HEK293 (cell line): ENCODE measurements around the gene SHISA6.

Experiments
- CTCF ChIP-seq: fragments of 450-650 bp; formaldehyde crosslinking; IDR thresholded peaks from 2 replicates; pipeline ENCODE4 v1.5.1; 2016; ENCODE audit warnings: missing biosample characterization, missing genetic modification characterization
- ELK4 ChIP-seq: IDR thresholded peaks from 2 replicates; pipeline ENCODE4 v1.6.1; 2011; ENCODE audit warnings: mild to moderate bottlenecking, low read depth, low read length, borderline replicate concordance
- KLF1 ChIP-seq: fragments of 450-650 bp; formaldehyde crosslinking; IDR thresholded peaks from 2 replicates; pipeline ENCODE4 v1.5.1; 2016; ENCODE audit warnings: missing biosample characterization, missing genetic modification characterization
- MYNN ChIP-seq: fragments of 450-650 bp; formaldehyde crosslinking; IDR thresholded peaks from 2 replicates; pipeline ENCODE4 v1.5.1; 2016; ENCODE audit warnings: missing biosample characterization, missing genetic modification characterization, borderline replicate concordance
- PBX3 ChIP-seq: sonication (generic); formaldehyde crosslinking; IDR thresholded peaks from 2 replicates; pipeline ENCODE4 v1.8.1; 2022; ENCODE audit warnings: mild to moderate bottlenecking, moderate library complexity, missing genetic modification reagents
- REPIN1 ChIP-seq: fragments of 450-650 bp; formaldehyde crosslinking; IDR thresholded peaks from 2 replicates; pipeline ENCODE4 v1.5.1; 2017; ENCODE audit warnings: missing biosample characterization, missing genetic modification characterization, low read depth
- YY1 ChIP-seq: fragments of 450-650 bp; formaldehyde crosslinking; IDR thresholded peaks from 2 replicates; pipeline ENCODE4 v1.5.1; 2018; ENCODE audit warnings: missing biosample characterization, missing genetic modification characterization
- ZBTB44 ChIP-seq: fragments of 450-650 bp; IDR thresholded peaks from 2 replicates; pipeline ENCODE4 v1.5.1; 2018; ENCODE audit warnings: missing biosample characterization, mild to moderate bottlenecking, missing genetic modification characterization
- ZEB2 ChIP-seq: fragments of 450-650 bp; formaldehyde crosslinking; IDR thresholded peaks from 2 replicates; pipeline ENCODE4 v1.5.1; 2016; ENCODE audit warnings: missing biosample characterization, missing genetic modification characterization
- ZNF18 ChIP-seq: fragments of 450-650 bp; formaldehyde crosslinking; IDR thresholded peaks from 2 replicates; pipeline ENCODE4 v1.5.1; 2016; ENCODE audit warnings: missing biosample characterization, missing genetic modification characterization
- ZNF555 ChIP-seq: fragments of 450-650 bp; formaldehyde crosslinking; conservative IDR thresholded peaks from 2 replicates; pipeline ENCODE4 v1.5.1; 2017; ENCODE audit warnings: missing biosample characterization, mild to moderate bottlenecking, missing genetic modification characterization, inconsistent platforms

- TF ChIP-seq ZNF555 (no peak), CTCF (tag by site-specific recombination) (no peak), REPIN1 (no peak), KLF1 (no peak), ELK4 (no peak), ZBTB44 (no peak), MYNN (no peak), ZNF18 (no peak), PBX3 (CRISPR knock-in tag) (no peak), YY1 (tag by site-specific recombination) (no peak), ZEB2 (tag by site-specific recombination) (no peak)
Observed at GRCh38 chr17:11589716-11590115, 348.7 kb downstream of the SHISA6 start.
